Myometrial cell (primary cell): ENCODE measurements around the gene LRP10. TPM values are rescaled to one million over a fixed set of nuclear protein-coding genes. Genes with fewer than 3 reads are reported as not detected.

Source experiments
- total RNA-seq: library from RNA; depleted of rRNA; stranded (reverse); fragments of >200 nt; gene quantifications from 2 replicates; pipeline ENCODE4 v1.2.3, GENCODE V29; 2015

Gene LRP10
- 98.4 and 113 TPM in 2 replicates for total RNA-seq

GRCh38 chr14:22871224-22872032, at the start of gene LRP10:
Gene LRP10, plus strand, starts transcription at chr14:22871740. Its CDS starts 564 bp downstream, at chr14:22872304.

GRCh38 chr14:22829661-22830442, 41.7 kb upstream of the LRP10 start, which contains the start of gene MRPL52:
Gene MRPL52, plus strand, starts transcription at chr14:22829887. Its CDS starts 26 bp downstream, at chr14:22829913.

GRCh38 chr14:22836301-22837113, 35.0 kb upstream of the LRP10 start, which contains the start of gene MMP14:
Gene MMP14, plus strand, starts transcription at chr14:22836585. Its CDS starts 233 bp downstream, at chr14:22836818.

GRCh38 chr14:22883173-22883976, 11.8 kb downstream of the LRP10 start, which contains the start of gene REM2:
Gene REM2, plus strand, starts transcription at chr14:22883222. Its CDS starts 66 bp downstream, at chr14:22883288.

GRCh38 chr14:22918804-22919600, 47.5 kb downstream of the LRP10 start, which contains the start of gene RBM23:
Gene RBM23, minus strand, starts transcription at chr14:22919149.

GRCh38 chr14:22929104-22929960, 57.8 kb downstream of the LRP10 start, which contains the start of gene PRMT5:
Gene PRMT5, minus strand, starts transcription at chr14:22929376. Its CDS starts 15 bp downstream, at chr14:22929361.

Other genes with a start within 250 kb of the LRP10 start
- gene OR6J1, start 227.4 kb upstream of the LRP10 start, total RNA-seq, result not detected in 2 replicates
- 111 and 165 TPM in 2 replicates for gene OXA1L, start 105.1 kb upstream of the LRP10 start, total RNA-seq
- 1.6 and 2.6 TPM in 2 replicates for gene SLC7A7, start 56.3 kb upstream of the LRP10 start, total RNA-seq
- 102 and 274 TPM in 2 replicates for gene MRPL52, start 41.9 kb upstream of the LRP10 start, total RNA-seq
- 435 and 437 TPM in 2 replicates for gene MMP14, start 35.2 kb upstream of the LRP10 start, total RNA-seq
- 0.58 TPM in 1 of 2 replicates, not detected in the other for gene REM2, start 11.5 kb downstream of the LRP10 start, total RNA-seq
- 44.4 and 75.1 TPM in 2 replicates for gene RBM23, start 47.4 kb downstream of the LRP10 start, total RNA-seq
- gene PRMT5, start 57.6 kb downstream of the LRP10 start, total RNA-seq, result 86.1 and 97.2 TPM in 2 replicates
- 61.4 and 69.8 TPM in 2 replicates for gene HAUS4, start 85.3 kb downstream of the LRP10 start, total RNA-seq
- 21.6 and 30.0 TPM in 2 replicates for gene AJUBA, start 110.8 kb downstream of the LRP10 start, total RNA-seq
- 11.2 and 15.8 TPM in 2 replicates for gene C14orf93, start 138.4 kb downstream of the LRP10 start, total RNA-seq
- 351 and 468 TPM in 2 replicates for gene PSMB5, start 163.2 kb downstream of the LRP10 start, total RNA-seq
- not detected in 2 replicates for gene PSMB11, start 170.5 kb downstream of the LRP10 start, total RNA-seq
- 5.0 and 7.2 TPM in 2 replicates for gene CDH24, start 185.8 kb downstream of the LRP10 start, total RNA-seq
- 67.0 and 77.6 TPM in 2 replicates for gene ACIN1, start 223.4 kb downstream of the LRP10 start, total RNA-seq
- gene C14orf119, start 223.8 kb downstream of the LRP10 start, total RNA-seq, result 66.1 and 75.5 TPM in 2 replicates
- 0.58 TPM in 1 of 2 replicates, not detected in the other for gene CIROP, start 233.2 kb downstream of the LRP10 start, total RNA-seq
- not detected in 2 replicates for gene CEBPE, start 247.5 kb downstream of the LRP10 start, total RNA-seq